A549 treated with AZD2906 at 1 μM for 4 hours (cell line): ENCODE results near the gene TIMM23. TPM values are rescaled to one million over a fixed set of nuclear protein-coding genes. Genes with fewer than 3 reads are reported as not detected.

Experiments used
- total RNA-seq: library from RNA; stranded (reverse); fragments of 200-300 nt; extraction: Qiagen RNA extraction; gene quantifications from 5 replicates; pipeline ENCODE4 v1.2.3, GENCODE V29; 2022

TIMM23 gene
- total RNA-seq: 147 to 156 TPM (median 149 TPM) in 5 replicates

GRCh38 chr10:45972106-45972812, at the start of gene TIMM23:
Gene TIMM23, plus strand, starts transcription at chr10:45972489. Its CDS starts 136 bp downstream, at chr10:45972625.

DNA sequence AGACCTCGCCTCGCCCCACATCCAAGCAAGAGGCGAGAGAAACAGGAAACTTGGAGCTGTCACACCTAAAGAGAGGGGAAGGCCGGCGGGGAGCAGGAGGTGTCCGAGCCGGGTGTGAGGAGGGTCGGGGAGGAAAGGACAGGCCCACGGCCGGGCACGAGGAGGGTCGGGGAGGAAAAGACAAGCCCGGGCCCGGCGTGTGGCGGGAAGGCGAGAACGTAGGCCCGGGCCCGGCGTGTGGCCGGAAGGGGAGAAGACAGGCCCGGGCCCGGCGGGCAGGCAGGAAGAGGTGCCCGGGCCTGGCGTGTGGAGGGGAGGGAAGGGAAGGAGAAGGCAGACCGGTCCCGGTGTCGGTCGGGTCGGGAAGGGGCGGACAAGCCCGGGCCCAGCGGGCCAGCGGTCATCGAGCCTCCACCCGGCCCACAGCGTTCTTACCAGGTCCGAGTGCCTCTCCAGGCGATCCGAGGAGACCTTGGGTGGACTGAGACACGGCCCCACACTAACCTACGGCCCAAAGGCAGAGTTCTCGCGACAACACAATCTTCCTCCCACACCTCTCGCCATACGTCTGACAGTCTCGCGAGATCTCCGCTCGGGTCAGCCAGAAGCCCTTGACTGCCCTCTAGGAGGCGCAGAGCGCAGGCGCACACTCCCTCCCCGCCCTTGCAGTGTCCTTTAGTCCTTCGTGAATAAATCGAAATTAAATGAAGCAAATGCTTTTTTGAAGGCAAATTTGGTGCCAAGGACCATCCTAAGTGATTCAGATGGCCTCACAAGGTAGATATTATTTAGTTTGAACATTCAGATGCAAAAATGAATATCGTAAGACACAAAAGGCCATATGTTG, 58.0 kb downstream of the TIMM23 start, which contains the start of gene NCOA4:
Gene NCOA4, minus strand, starts transcription at position 533 of the 847 bp plus-strand sequence. CDS start 13,943 bp downstream, outside the sequence.

DNA sequence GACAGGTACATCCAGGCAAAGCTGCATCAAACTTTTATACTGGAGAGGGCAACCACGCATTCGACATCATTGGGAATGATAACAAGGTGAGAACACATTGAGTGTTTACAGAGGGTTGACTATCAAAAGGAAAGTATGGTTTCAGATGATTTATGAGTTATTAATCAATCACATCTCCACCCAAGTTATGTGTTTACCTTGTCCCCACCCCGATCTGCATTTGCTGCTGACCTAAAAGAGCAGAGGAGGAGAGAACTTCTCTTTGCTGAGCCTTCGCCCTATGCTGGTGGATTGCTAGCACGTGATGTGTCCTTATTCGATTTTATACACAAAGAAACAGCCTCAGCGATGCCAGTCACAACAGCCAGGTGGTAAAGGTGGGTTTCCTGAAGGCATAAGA, 74.0 kb downstream of the TIMM23 start, which contains the start of gene MSMB:
Gene MSMB, minus strand, starts transcription at position 9 of the 400 bp plus-strand sequence. CDS start 32 bp downstream, outside the sequence.

Other genes with a start within 250 kb of the TIMM23 start
- gene WASHC2C, start 245.2 kb upstream of the TIMM23 start, total RNA-seq: 16.4 to 22.2 TPM (median 18.6 TPM) in 5 replicates
- 4.5 to 9.2 TPM (median 6.8 TPM) in 5 replicates for gene AGAP4, start 125.0 kb upstream of the TIMM23 start, total RNA-seq
- gene NCOA4, start 58.1 kb downstream of the TIMM23 start, total RNA-seq: 80.4 to 111 TPM (median 84.6 TPM) in 5 replicates
- gene MSMB, start 73.8 kb downstream of the TIMM23 start, total RNA-seq: not detected in 5 replicates